Neural crest cell (in vitro differentiated cells): ENCODE results near the gene GREM2. TPM values are rescaled to one million over a fixed set of nuclear protein-coding genes. Genes with fewer than 3 reads are reported as not detected.

Experiments
- DNase-seq: peaks from one replicate; pipeline ENCODE4 v3.0.0; 2021; ENCODE audit warnings: low read depth, mixed read lengths, low spot score
- H3K27ac Mint-ChIP-seq: one replicate; pipeline ENCODE4 v1.8.0; 2021; ENCODE audit warnings: mild to moderate bottlenecking, mixed read lengths; ENCODE audit not compliant: unreplicated experiment
- H3K27me3 Mint-ChIP-seq: 2 replicates; pipeline ENCODE4 v1.8.0; 2021; ENCODE audit warnings: low read depth, mild to moderate bottlenecking, mixed read lengths
- H3K36me3 Mint-ChIP-seq: 2 replicates; pipeline ENCODE4 v1.8.0; 2021; ENCODE audit warnings: low read depth, mild to moderate bottlenecking, mixed read lengths
- H3K4me1 Mint-ChIP-seq: 2 replicates; pipeline ENCODE4 v1.8.0; 2021; ENCODE audit warnings: mixed read lengths
- H3K4me3 Mint-ChIP-seq: one replicate; pipeline ENCODE4 v1.8.0; 2021; ENCODE audit warnings: mild to moderate bottlenecking, mixed read lengths
- H3K9me3 Mint-ChIP-seq: 2 replicates; pipeline ENCODE4 v1.8.0; 2021; ENCODE audit warnings: mixed read lengths
- CTCF ChIP-seq: fragments of 200-600 bp; sonication (generic); conservative IDR thresholded peaks from 2 replicates; pipeline ENCODE4 v1.5.0; 2021; ENCODE audit warnings: antibody characterized with exemption, mild to moderate bottlenecking
- total RNA-seq: library from RNA; stranded (reverse); gene quantifications from 2 replicates; pipeline ENCODE4 v1.2.1, GENCODE V29; 2021

Gene GREM2
- total RNA-seq, 1 donor from 2014 or later = 2.3 TPM

- Mint-ChIP-seq H3K9me3 (no peaks in the 10 kb centered on the region), H3K4me1 (no peaks in the 10 kb centered on the region), H3K27me3 (no peaks in the 10 kb centered on the region), H3K36me3 (peaks cover 27% of the 10 kb centered on the region), H3K4me3 (no peak overlapping the region), H3K27ac (no peak overlapping the region)
- TF ChIP-seq CTCF = no peak
- no peak for DNase-seq
Observed at GRCh38 chr1:240441669-240442068, 170.3 kb downstream of the GREM2 start.
